Caco-2 (cell line): ENCODE data around the gene NR1I3. TPM values are rescaled to one million over a fixed set of nuclear protein-coding genes. Genes with fewer than 3 reads are reported as not detected.

Source experiments
- BruUV-seq: library from RNA; stranded (reverse); fragments of 400-500 nt; replicated peaks from 2 replicates; lab custom pipeline; 2021; lab: Mats Ljungman, UMichigan
- CTCF ChIA-PET: fragments of 300-600 bp; sonication (Branson Sonifier 250); formaldehyde crosslinking; loops from one replicate; lab custom pipeline; 2022; ENCODE audit warnings: antibody characterized with exemption; lab: Charles Lee
- POLR2A ChIA-PET: fragments of 300-600 bp; sonication (Branson Sonifier 250); formaldehyde crosslinking; loops from one replicate; lab custom pipeline; 2022; ENCODE audit warnings: antibody characterized with exemption; lab: Charles Lee
- DNase-seq, 2 experiments: peaks; one replicate each; pipeline versions ENCODE4 v3.0.0 to v3.0.0-alpha.2; 2020 to 2022
- H3K27me3 ChIP-seq: replicated peaks from 2 replicates; pipeline ENCODE4 v1.6.0; 2011; ENCODE audit warnings: low read length; ENCODE audit not compliant: control insufficient read depth, insufficient read depth
- H3K36me3 ChIP-seq: 2 replicates; pipeline ENCODE4 v1.5.1; 2011; ENCODE audit warnings: low read length; ENCODE audit not compliant: control insufficient read depth, insufficient read depth
- H3K4me1 ChIP-seq: fragments of 250-450 bp; sonication (Bioruptor Pico); 2 replicates; pipeline ENCODE4 v1.5.1; 2020; ENCODE audit warnings: mild to moderate bottlenecking
- H3K4me3 ChIP-seq: 2 replicates; pipeline ENCODE4 v1.5.1; 2011; ENCODE audit warnings: low read depth, mild to moderate bottlenecking, control low read depth, low read length
- H3K9me3 ChIP-seq: fragments of 250-450 bp; sonication (Bioruptor Pico); 2 replicates; pipeline ENCODE4 v1.5.1; 2020; ENCODE audit warnings: mild to moderate bottlenecking, moderate library complexity
- H3K27ac Mint-ChIP-seq: one replicate; pipeline ENCODE4 v1.8.0; 2022; ENCODE audit warnings: mixed read lengths; ENCODE audit not compliant: unreplicated experiment
- H3K27me3 Mint-ChIP-seq: one replicate; pipeline ENCODE4 v1.8.0; 2022; ENCODE audit warnings: mixed read lengths; ENCODE audit not compliant: insufficient read depth, unreplicated experiment
- H3K36me3 Mint-ChIP-seq: one replicate; pipeline ENCODE4 v1.8.0; 2022; ENCODE audit warnings: mild to moderate bottlenecking, mixed read lengths; ENCODE audit not compliant: insufficient read depth, unreplicated experiment
- H3K4me1 Mint-ChIP-seq: one replicate; pipeline ENCODE4 v1.8.0; 2022; ENCODE audit warnings: low read depth, mixed read lengths; ENCODE audit not compliant: unreplicated experiment
- H3K4me3 Mint-ChIP-seq: one replicate; pipeline ENCODE4 v1.8.0; 2022; ENCODE audit warnings: mild to moderate bottlenecking, moderate library complexity, mixed read lengths; ENCODE audit not compliant: unreplicated experiment
- H3K9me3 Mint-ChIP-seq: one replicate; pipeline ENCODE4 v1.8.0; 2022; ENCODE audit warnings: mixed read lengths; ENCODE audit not compliant: unreplicated experiment
- intact Hi-C: fragments of 100-400 bp; cut with micrococcal nuclease; formaldehyde crosslinking; loops from one replicate; pipeline ENCODE4 v1.10.0; 2022; ENCODE audit not compliant: unreplicated experiment
- total RNA-seq: library from RNA; stranded (reverse); gene quantifications from 2 replicates; pipeline ENCODE4 v1.2.3, GENCODE V29; 2022
- TF ChIP-seq, protein P1 (sequence below), 2 experiments: fragments of 200-600 bp in 1 of 2; IDR thresholded peaks; 1 replicate in 1 of 2; 2 replicates in 1 of 2; pipeline versions ENCODE4 v1.5.1 to v1.8.0; 2011 to 2022; ENCODE audit warnings: antibody characterized with exemption in 1 of 2, control low read depth in 1 of 2, inconsistent platforms in 1 of 2, low read depth in 1 of 2, low read length in 1 of 2, mild to moderate bottlenecking in 1 of 2, moderate library complexity in 1 of 2; ENCODE audit not compliant: insufficient read depth in 1 of 2, severe bottlenecking in 1 of 2, unreplicated experiment in 1 of 2

Gene NR1I3
- total RNA-seq, 1 experiment from 2014 or later, result not detected

DNA sequence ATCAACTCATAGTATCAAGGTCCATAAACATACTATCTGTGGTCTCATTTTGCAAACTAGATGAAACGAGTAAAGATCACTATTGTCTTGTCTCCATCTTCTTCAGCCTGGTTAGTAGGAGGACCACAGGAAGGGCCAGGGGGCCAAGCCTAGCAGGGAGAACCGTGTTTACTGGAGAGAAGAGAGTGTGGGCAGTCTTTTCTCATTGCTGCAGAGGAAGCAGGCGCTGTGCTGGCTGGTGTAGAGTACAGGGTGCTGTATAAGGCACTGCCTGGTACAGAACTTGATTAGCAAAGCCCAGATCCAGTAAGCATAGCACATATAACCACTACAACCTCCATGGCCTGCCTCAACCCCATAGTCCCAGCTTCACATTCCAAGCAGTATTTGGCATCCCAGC is 50.7 kb downstream of the NR1I3 start:
- Mint-ChIP-seq H3K27me3 (no peaks in the 10 kb centered on the region), H3K36me3 (no peaks in the 10 kb centered on the region), H3K9me3 (no peaks in the 10 kb centered on the region), H3K4me3 (no peak overlapping the region), H3K4me1 (peaks cover 6% of the 10 kb centered on the region), H3K27ac (no peak overlapping the region)
- TF ChIP-seq, protein P1, sequence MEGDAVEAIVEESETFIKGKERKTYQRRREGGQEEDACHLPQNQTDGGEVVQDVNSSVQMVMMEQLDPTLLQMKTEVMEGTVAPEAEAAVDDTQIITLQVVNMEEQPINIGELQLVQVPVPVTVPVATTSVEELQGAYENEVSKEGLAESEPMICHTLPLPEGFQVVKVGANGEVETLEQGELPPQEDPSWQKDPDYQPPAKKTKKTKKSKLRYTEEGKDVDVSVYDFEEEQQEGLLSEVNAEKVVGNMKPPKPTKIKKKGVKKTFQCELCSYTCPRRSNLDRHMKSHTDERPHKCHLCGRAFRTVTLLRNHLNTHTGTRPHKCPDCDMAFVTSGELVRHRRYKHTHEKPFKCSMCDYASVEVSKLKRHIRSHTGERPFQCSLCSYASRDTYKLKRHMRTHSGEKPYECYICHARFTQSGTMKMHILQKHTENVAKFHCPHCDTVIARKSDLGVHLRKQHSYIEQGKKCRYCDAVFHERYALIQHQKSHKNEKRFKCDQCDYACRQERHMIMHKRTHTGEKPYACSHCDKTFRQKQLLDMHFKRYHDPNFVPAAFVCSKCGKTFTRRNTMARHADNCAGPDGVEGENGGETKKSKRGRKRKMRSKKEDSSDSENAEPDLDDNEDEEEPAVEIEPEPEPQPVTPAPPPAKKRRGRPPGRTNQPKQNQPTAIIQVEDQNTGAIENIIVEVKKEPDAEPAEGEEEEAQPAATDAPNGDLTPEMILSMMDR (IDR thresholded peaks at IDR 0.05; ENCODE audit: insufficient read depth in 1 of 2, low read depth in 1 of 2, low read length in 1 of 2, severe bottlenecking in 1 of 2, unreplicated experiment in 1 of 2), result no peak
- no peaks in the 10 kb centered on the region for H3K4me1 ChIP-seq
- intact Hi-C loops, result no loop called here
- no peaks in the 10 kb centered on the region for H3K27me3 ChIP-seq
- H3K36me3 ChIP-seq, result no peaks in the 10 kb centered on the region
- no TSS peak for BruUV-seq
- no peak for DNase-seq
- CTCF ChIA-PET, result no interaction called here
- POLR2A ChIA-PET, result no interaction called here
- no peaks in the 10 kb centered on the region for H3K9me3 ChIP-seq
- no peak overlapping the region for H3K4me3 ChIP-seq

DNA sequence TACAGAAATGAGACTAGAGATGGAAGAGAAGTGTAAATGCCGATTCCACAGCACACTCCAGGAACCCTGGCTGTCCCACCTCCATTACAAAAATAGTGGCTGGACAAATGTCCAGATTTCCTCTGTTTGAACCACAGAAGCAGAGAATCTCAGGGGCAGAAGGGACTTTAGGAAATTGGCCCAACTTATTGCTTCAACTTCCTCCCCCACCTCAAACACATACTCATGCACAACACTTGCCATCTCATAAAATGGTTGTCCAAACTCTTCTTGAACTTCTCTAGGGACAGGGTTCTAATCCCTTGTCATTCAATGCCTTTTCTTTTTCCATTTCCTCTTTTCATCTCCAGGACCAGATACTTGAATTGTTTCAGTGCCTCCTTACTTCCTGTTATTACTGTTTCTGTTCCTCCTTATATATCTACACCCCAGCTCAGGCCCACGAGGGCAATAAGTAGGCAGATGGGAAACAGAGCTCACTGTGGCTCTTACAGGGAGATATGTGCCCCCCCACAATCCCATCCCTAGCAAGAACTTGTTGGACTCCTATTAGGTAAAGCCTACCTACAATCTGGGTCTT is 52.2 kb downstream of the NR1I3 start:
- intact Hi-C loops, result no loop called here
- H3K4me1 ChIP-seq, result no peaks in the 10 kb centered on the region
- H3K27me3 ChIP-seq, result no peaks in the 10 kb centered on the region
- no peak overlapping the region for H3K4me3 ChIP-seq
- H3K9me3 ChIP-seq, result no peaks in the 10 kb centered on the region
- TF ChIP-seq, protein P1 (IDR thresholded peaks at IDR 0.05; ENCODE audit: insufficient read depth in 1 of 2, low read depth in 1 of 2, low read length in 1 of 2, severe bottlenecking in 1 of 2, unreplicated experiment in 1 of 2), result no peak
- Mint-ChIP-seq H3K27ac (no peak overlapping the region), H3K36me3 (no peaks in the 10 kb centered on the region), H3K27me3 (no peaks in the 10 kb centered on the region), H3K4me1 (peaks cover 6% of the 10 kb centered on the region), H3K9me3 (no peaks in the 10 kb centered on the region), H3K4me3 (no peak overlapping the region)
- no peak for DNase-seq
- CTCF ChIA-PET, result interaction anchor here (0.7 to 1.0 kb wide), 2 partner anchors 16 to 40 kb away, joined by 3 read pairs; partner anchors contain the start of genes NDUFS2 and TOMM40L
- POLR2A ChIA-PET, result interaction anchor here (0.6 kb wide), 1 partner anchor 9 kb away, joined by 8 read pairs; no protein-coding TSS in a partner anchor
- no peaks in the 10 kb centered on the region for H3K36me3 ChIP-seq
- no TSS peak for BruUV-seq

DNA sequence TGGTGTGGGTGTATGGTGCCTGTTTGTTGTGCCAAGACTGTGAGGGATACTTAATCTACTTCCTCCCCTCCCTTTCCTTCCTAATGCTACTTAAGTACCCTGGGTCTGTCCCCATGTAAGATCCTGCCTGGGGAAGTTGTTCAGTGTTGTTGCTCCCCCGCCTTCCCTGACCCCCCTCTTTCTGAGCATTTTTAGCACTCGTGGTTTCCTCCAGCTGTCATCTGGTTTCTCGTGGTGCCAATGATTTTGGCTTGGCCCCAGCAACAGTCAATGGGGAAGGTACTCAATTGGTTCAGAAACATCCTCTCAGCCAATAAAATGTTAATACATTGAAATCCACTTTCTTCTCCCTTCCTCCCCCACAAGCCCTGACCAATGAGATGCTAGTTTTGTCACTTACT is 52.7 kb downstream of the NR1I3 start:
- BruUV-seq, result no TSS peak
- Mint-ChIP-seq H3K9me3 (no peaks in the 10 kb centered on the region), H3K27me3 (no peaks in the 10 kb centered on the region)

More for the DNA sequence above, 52.7 kb downstream of the NR1I3 start:
- H3K4me3 ChIP-seq, result no peak overlapping the region
- H3K27ac Mint-ChIP-seq, result no peak overlapping the region
- H3K36me3 ChIP-seq, result no peaks in the 10 kb centered on the region
- intact Hi-C loops, result no loop called here
- peaks cover 6% of the 10 kb centered on the region for H3K4me1 Mint-ChIP-seq
- no peaks in the 10 kb centered on the region for H3K27me3 ChIP-seq
- ChIA-PET CTCF (no interaction called here), POLR2A (interaction anchor here (0.6 kb wide), 1 partner anchor 9 kb away, joined by 8 read pairs; no protein-coding TSS in a partner anchor)
- no peak for DNase-seq
- H3K9me3 ChIP-seq, result no peaks in the 10 kb centered on the region
- no peak overlapping the region for H3K4me3 Mint-ChIP-seq
- no peaks in the 10 kb centered on the region for H3K36me3 Mint-ChIP-seq
- TF ChIP-seq, protein P1 (IDR thresholded peaks at IDR 0.05; ENCODE audit: insufficient read depth in 1 of 2, low read depth in 1 of 2, low read length in 1 of 2, severe bottlenecking in 1 of 2, unreplicated experiment in 1 of 2), result no peak
- H3K4me1 ChIP-seq, result no peaks in the 10 kb centered on the region
